Measurements from ENCODE around the gene TRIM6. TPM values are rescaled to one million over a fixed set of nuclear protein-coding genes. Genes with fewer than 3 reads are reported as not detected.

The TRIM6 gene
- polyA plus RNA-seq, 3 donors = 15.8 to 64.3 (median 50.1) TPM

DNA sequence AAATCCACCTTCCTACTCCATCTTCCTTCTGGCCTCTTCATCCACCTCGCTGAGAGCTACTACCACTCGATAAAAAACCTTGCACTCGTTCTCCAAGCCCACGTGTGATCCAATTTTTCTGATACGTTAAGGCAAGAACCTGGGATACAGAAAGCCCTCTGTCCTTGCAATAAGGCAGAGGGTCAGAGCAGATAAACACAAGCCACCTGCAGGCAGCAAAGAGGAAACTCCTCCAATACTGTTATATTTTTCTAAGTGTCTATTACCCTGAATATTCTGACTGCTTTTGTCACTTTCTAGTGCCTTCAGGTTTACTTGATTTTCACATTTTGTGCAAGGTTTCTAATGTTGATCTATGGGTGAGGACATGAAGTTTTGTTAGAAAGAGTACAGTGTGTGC, 61.9 kb downstream of the TRIM6 start:
- no peak for DNase-seq (ENCODE audit: low read depth in 3 of 3, low spot score in 2 of 3)

Other genes with a start within 250 kb of the TRIM6 start
- gene OR51B6, start 245.1 kb upstream of the TRIM6 start, polyA plus RNA-seq (ENCODE audit: insufficient read length in 3 of 3) = not detected
- not detected for gene OR51M1, start 212.8 kb upstream of the TRIM6 start, polyA plus RNA-seq (ENCODE audit: insufficient read length in 3 of 3)
- gene OR51Q1, start 174.5 kb upstream of the TRIM6 start, polyA plus RNA-seq (ENCODE audit: insufficient read length in 3 of 3) = not detected
- gene OR51I1, start 155.1 kb upstream of the TRIM6 start, polyA plus RNA-seq (ENCODE audit: insufficient read length in 3 of 3) = not detected
- not detected for gene OR51I2, start 147.3 kb upstream of the TRIM6 start, polyA plus RNA-seq (ENCODE audit: insufficient read length in 3 of 3)
- gene OR52D1, start 108.0 kb upstream of the TRIM6 start, polyA plus RNA-seq (ENCODE audit: insufficient read length in 3 of 3) = not detected
- gene UBQLN3, start 86.7 kb upstream of the TRIM6 start, polyA plus RNA-seq (ENCODE audit: insufficient read length in 3 of 3) = not detected
- under 1 TPM; 0.43 to 0.57 (median 0.43) TPM for gene UBQLNL, start 79.9 kb upstream of the TRIM6 start, polyA plus RNA-seq (ENCODE audit: insufficient read length in 3 of 3)
- not detected for gene OR52H1, start 48.1 kb upstream of the TRIM6 start, polyA plus RNA-seq (ENCODE audit: insufficient read length in 3 of 3)
- not detected for gene OR52B6, start 15.8 kb upstream of the TRIM6 start, polyA plus RNA-seq (ENCODE audit: insufficient read length in 3 of 3)
- gene TRIM34, start 28.4 kb downstream of the TRIM6 start, polyA plus RNA-seq (ENCODE audit: insufficient read length in 3 of 3) = 10 to 100 TPM in 1 of 3 donors, 1 to 10 TPM in 2; 6.7 to 11.4 (median 8.8) TPM
- 10 to 100 TPM; 35.7 to 44.1 (median 44.0) TPM for gene TRIM5, start 88.4 kb downstream of the TRIM6 start, polyA plus RNA-seq (ENCODE audit: insufficient read length in 3 of 3)
- 1 to 10 TPM; 7.0 to 9.9 (median 7.3) TPM for gene TRIM22, start 93.2 kb downstream of the TRIM6 start, polyA plus RNA-seq (ENCODE audit: insufficient read length in 3 of 3)
- not detected for gene OR56B1, start 139.8 kb downstream of the TRIM6 start, polyA plus RNA-seq (ENCODE audit: insufficient read length in 3 of 3)
- not detected for gene OR52N4, start 157.6 kb downstream of the TRIM6 start, polyA plus RNA-seq (ENCODE audit: insufficient read length in 3 of 3)
- gene OR52N5, start 186.7 kb downstream of the TRIM6 start, polyA plus RNA-seq (ENCODE audit: insufficient read length in 3 of 3) = not detected
- gene OR52N1, start 194.6 kb downstream of the TRIM6 start, polyA plus RNA-seq (ENCODE audit: insufficient read length in 3 of 3) = not detected
- not detected for gene OR52N2, start 212.3 kb downstream of the TRIM6 start, polyA plus RNA-seq (ENCODE audit: insufficient read length in 3 of 3)
- gene OR52E6, start 245.3 kb downstream of the TRIM6 start, polyA plus RNA-seq (ENCODE audit: insufficient read length in 3 of 3) = not detected

All from right renal cortex interstitium (tissue), 3 donors.